Suppressor macrophage treated with lipopolysaccharide for 4 hours (primary cell): ENCODE results near the gene CRTAP.
A peak's percentile ranks its signal among the peaks of the same experiment; 100 is the strongest.
"Not testable (repeated sequence)": the region's sequence is repeated elsewhere in the genome, so short reads cannot be mapped to it uniquely, and the experiment has no call there.

Source experiments
- DNase-seq: peaks from one replicate; pipeline ENCODE4 v3.0.0-alpha.2; 2020

The CRTAP gene

DNA sequence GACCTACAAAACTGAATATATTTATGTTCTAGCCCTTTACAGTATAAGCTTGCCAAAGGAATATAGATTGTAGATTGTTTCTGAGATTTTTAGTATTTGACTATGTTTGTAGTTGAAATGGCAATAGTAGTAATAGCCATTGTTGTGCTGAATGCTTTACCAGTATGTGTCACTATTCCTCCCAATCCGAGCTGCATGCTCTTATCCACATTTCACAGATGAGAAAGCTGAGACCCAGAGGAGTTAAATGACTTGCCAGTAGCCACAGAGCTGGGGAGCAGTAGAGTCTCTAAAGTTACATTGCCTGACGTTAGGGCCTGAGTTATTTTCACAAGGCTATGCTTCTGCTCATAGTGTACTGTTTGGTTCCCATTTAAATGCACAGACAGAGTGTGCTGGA lies 13.6 kb upstream of the CRTAP start:
- DNase-seq = no peak

DNA sequence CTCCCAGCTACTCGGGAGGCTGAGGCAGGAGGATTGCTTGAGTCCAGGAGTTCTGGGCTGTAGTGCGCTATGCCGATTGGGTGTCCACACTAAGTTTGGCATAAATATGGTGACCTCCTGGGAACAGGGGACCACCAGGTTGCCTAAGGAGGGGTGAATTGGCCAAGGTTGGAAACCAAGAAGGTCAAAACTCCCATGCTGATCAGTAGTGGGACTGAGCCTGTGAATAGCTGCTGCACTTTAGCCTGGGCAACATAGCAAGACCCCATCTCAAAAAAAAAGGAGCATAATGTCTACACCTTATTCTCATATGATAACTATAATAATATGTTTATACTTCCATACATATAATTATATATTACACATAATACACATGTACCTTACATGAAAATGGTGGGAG lies 10.8 kb upstream of the CRTAP start:
- no peak for DNase-seq

DNA sequence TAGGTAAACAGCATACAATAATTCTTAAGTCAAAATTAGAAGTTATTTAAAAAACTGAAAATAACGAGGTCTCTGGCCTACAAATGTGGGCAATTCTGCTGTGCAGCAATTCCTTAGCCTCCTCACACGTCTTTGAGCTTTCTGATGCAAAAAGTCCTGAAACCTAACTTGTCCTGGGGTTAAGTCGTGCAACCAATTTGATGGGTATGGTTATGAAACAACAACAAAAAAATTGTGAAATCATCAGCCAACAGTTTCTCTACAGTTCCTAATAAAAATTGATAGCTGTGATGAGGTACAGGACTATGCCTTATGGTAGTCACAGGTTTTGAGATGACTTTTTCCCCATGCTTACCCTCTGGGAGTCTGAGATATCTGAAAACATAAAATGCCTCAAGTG lies 10.3 kb upstream of the CRTAP start:
- no peak for DNase-seq

DNA sequence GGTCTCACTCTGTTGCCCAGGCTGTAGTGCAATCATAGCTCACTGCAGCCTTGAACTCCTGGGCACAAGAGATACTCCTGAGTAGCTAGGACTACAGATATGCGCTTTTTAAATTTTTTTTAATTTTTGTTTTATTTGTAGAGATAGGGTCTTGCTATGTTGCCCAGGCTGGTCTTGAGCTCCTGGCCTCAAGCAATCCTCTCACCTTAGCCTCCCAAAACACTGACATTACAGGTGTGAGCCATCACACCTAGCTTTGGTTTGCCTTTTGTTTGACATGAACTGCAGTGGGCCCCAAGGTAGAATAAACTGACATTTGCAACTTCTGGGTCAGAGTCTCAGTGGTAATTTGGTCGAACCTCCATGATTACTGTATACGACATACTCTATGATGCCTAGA lies 9.0 kb upstream of the CRTAP start:
- no peak for DNase-seq

DNA sequence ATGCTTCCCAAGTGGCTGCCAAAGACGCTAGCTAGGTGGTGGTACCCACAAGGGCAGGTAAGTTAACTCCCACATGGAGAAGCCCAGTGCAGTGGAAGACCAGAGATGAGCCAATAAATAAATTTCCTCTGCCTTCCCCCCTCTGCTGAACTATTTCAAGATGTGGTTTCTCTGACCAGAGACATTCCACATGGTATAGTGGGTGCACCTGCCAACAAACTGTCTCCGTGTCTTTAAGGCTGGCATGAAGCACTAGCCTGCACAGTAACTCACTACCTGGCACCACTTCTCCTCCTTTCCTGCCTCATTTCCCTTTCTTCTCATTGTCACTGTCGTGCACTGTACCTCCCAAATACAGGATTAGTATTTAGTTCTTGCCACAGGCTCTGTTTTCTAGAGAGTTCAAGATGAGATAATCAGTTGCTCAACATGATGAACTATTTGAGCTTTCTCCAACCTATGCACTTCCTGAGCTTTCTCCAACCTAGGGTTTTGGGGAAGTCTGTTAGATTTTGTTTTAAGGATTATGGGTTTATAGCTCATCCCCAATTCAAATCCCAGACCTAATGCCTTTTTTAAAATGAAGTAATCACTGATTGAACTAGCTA lies 8.4 kb upstream of the CRTAP start:
- DNase-seq = peak; percentile 35

DNA sequence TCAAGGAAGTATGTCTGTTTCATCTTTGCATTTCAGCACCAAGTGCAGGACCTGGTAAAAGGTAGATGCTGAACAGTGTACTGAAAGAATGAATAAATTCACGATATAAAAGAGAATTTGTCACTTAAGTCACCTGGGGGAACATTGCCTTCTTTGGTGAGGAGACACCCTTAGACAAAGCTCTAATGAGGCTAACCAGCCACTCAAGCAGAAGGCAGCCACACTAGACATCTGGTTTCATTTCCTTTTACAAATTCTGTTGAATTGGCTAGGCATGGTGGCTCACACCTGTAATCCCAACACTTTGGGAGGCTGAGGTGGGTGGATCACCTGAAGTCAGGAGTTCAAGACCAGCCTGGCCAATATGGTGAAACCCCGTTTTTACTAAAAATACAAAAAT lies 7.0 kb upstream of the CRTAP start:
- DNase-seq = not testable (repeated sequence)

DNA sequence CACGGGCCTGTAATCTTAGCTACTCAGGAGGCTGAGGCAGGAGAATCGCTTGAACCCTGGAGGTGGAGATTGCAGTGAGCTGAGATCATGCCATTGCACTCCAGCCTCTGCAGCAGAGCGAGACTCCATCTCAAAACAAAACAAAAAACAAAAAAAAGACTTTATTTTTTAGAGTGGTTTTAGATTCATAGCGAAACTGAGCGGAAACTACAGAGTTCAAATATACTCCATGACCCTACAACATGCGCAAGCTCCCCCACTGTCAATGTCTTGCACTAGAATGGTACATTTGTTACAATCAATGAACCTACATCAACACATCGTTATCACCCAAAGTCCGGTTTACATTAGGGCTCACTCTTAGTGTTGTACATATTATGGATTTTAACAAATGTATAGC lies 2.2 kb upstream of the CRTAP start:
- peak; percentile 37 for DNase-seq

DNA sequence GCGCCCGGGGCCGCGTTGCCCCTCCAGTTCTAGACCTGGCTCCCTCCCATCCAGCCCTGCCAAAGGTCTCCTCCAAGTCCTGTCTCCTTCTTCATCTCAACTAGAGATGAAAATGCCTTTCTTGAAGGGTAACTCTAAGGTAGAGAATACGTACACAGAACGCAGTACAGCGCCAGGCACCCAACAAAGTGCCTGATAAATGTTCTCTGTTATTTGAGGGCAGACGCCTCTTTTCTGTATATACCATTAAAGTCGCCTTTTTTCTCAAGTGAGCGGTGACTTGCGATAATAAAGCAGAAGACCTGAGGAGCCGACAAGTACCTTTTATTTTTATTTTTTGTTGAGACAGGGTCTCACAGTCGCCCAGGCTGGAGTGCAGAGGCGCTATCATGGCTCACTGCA lies 809 bp downstream of the CRTAP start:
- DNase-seq = no peak

DNA sequence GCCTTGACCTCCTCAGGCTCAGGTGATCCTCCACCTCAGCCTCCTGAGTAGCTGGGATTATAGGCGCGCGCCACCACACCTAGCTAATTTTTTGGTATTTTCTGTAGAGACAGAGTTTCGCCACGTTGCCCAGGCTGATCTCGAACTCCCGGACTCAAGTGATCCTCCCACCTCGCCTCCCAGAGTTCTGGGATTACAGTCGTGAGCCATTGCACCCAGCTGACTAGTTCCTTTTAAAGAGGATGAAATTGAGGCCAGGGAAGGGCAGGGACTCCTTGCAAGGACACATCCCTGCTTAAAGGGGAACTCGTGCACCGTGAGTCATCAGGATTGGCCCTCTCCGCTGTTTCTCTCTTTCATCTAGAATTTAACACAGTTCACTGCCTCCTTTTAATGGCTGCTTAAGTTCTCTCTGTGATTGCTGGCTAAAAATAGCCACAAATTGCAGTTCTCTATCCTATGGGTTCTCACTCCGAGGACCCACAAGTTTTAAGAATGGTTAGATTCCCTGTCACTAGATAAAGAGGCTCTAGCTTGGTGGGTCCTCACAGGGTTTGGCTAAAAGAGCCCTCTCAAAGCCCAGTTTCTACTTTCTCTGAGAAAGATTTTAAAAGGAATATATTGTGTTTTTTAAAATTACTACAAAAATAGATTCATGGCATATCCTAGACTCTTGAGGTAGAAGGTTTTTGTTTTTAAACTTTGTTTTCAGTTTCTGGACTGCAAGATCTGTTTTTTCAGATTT lies 1.4 kb downstream of the CRTAP start:
- DNase-seq = peak; percentile 96

DNA sequence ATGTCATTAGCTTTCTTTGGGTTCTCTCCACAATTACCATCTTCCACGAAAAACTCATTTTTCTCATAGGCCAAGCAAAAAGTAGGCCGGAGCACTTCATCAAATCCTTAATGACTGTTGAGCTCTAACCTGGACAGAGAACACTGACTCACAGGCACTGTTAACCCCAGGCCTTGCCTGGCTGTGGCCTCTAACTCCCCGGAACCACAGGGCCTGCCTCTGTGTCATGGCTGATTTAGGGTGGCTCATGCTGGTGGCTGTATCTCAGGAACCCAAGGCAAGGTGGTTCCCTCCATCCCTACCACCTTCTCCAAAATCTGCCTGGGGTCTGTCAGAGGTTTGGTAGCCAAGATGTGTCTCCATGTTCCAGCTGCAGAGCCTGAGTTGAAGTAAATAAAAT lies 3.6 kb downstream of the CRTAP start:
- no peak for DNase-seq

DNA sequence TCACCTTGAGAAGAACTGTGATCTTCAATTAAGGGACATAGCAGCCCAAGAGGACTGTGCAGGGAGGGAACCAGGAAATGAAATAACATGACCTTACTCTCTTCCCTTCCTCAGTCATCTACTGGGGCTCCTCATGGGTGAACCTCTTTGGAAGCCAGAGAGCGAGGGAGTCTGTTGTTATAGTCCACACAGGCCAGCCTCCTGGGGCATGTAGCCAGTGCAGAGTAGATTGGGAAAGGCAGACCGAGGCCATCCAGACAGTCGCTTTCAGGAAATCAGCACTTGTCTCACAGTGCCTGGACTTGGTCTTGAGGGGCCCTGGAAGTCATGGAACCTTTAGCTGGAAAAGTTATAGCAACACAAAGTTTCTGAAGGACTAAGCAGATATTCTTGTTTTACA lies 6.1 kb downstream of the CRTAP start:
- DNase-seq = no peak

DNA sequence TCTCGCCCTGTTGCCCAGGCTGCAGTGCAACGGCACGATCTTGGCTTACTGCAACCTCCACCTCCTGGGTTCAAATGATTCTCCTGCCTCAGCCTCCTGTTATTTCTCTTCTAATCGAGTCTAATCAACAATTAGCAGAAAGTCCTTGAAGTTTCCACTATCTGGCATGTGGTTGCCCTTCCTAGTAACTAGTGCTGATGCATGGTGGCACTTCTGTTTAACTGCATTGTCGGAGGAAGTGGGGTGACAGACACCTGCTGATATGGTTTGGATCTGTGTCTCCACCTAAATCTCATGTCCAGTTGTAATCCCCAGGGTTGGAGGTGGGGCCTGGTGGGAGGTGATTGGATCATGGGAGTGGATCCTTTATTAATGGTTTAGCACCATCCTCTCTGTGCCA lies 9.2 kb downstream of the CRTAP start:
- DNase-seq = no peak

DNA sequence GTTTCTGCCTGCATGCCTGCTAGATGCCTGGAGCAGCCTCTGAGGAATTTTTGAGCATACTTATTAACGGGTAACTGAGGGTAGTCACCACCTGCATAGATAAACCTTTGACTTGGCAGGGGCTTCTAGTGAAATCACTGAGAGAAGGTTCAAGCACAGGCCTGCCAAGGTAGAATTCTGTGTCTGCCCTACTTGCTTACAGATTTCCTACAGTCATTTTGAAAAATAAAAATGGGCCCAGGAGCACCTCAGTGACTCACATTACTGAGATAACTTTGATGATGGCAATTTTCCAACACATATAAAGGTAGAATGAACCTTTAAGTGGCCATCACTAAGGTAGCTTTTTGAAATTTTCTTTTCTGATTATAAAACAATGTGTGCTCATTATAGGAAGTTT lies 10.8 kb downstream of the CRTAP start:
- DNase-seq = no peak

DNA sequence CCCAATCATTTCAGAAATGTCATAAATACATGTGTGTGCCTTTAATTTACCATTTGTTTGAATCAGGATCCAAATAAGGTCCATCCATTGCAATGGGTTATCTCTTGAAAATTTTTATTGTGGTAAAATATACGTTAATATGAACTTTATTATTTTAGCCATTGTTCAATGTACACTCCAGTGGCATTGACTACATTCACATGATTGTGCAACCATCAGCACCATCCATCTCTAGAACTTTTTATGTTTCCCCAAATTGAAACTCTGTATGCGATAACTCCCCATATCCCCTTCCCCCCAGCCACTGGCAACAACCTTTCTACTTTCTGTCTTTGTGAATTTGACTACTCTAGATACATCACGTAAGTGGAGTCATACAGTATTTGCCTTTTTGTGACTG lies 12.0 kb downstream of the CRTAP start:
- DNase-seq = no peak

DNA sequence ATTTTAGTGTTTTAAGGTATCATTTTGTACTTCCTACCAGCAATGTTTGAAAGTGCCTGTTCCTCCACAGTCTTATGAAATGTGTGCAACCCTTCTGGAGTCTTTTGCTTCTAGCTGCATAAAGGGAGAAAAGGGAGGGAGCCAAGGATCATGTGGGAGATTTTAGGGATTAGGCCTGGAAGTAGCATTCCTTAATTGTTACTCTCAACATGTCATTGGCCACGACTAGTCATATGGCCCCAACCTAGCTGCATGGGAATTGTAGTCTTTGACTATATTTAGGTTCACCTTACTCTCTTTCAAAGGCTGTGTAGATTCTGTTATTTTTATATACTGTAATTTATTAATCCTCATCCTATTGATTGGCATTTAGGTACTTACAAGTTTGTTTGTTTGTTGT lies 14.9 kb downstream of the CRTAP start:
- no peak for DNase-seq

DNA sequence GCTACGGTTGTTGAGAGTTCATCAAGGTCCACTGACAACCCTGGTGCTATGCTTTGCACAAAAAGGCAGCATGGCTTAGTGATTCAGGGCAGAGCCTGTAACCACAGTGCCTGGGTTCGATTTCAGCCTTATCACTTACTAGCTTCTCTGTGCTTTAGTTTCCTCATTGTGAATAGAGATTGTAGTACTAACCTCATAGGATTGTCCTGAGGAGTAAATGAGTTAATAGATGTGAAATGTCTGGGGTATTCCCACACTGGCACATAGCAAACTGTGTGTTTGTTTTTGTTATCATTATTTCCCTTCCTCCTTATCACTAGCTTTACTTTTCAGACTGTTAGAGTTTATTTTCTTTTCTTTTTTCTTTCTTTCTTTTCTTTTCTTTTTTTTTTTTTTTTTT lies 16.3 kb downstream of the CRTAP start:
- DNase-seq = no peak

DNA sequence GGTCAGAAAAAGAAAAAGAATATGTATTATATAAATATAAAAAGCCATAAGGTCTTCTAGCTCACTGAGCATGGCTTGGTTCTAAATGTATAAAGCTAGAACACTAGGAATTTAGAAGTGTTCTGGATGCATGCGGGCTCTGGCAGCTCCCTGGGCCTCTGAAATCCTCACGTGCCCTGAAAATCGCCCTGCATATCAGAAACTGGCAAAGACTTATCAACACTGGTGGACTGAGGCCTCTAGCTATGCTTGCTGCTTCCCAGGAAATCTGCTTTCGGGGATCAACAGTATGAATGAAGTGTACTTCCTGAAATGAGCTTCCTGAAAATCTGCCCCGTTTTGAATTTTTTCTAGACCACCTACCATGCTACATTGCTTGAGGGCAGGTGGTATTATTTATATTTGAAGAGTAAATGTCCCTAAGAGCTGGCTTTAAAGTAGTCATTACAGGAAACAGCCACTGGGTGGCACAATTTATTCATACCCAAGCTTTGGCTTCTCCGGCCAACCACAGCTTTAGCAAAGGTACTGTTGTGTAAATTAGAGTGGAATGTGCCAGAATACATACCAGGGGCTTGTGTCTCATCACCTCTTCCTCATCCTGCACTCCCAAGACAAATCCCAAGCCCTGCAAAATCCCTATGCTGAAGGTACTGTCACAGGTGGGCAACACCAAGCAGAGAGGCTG lies 17.7 kb downstream of the CRTAP start:
- DNase-seq = peak; percentile 75

DNA sequence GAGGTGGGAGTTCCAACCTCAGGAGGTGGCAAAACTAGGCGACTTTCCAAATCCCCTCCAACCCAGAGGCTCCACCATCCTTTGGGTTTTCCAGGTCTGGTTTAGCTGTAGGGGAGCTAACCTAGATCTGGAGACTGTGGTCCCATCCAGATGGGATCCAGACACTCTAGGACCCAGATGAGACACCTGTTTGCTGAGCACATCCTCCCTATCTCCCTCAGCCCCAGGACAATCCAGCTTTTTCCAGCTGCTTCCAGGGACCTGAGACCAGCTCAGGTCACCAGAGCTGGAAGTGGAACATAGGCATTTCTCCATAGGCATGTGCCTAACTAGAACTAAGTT lies 18.2 kb downstream of the CRTAP start:
- no peak for DNase-seq

DNA sequence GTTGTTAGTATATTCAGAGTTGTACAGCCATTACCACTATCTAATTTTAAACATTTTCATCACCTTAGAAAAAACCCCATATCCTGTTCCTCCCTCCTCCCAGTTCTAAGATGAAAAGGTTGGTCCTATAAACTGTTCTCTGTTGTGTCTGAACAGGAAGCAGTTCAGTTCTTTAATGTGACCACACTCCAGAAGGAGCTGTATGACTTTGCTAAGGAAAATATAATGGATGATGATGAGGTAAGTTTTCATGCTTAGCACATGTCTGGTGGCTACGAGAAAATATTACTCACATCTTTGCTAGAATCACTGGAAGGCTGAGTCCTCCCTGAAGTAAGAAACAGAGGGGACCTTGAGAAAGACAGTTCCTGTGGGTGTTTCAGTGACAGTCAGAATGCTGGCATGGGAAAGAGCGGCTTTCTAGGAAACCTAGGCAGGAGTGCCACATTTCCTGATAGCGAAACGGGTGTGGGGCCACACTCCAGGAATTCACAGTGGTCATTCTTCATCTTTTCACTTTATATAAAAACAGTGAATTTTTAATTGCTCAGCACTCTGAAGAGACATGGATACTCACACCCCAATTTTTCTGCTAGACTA lies 20.3 kb downstream of the CRTAP start:
- peak; percentile 49 for DNase-seq

DNA sequence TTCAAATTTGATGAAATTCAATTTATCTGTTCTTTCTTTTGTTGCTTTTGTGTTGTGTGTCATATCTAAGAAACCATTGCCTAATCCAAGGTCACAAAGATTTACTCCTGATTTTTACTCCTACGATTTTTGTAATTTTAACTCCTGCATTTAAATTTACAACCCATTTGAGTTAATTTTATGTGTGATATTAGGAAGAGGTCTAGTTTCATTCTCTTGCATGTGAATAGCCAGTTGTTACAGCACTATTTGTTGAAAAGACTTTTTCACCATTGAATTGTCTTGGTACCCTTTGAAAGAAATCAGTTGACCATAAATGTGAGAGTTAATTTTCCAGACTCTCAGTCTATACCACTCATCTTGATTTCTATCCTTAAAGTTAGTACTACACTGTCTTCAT lies 23.9 kb downstream of the CRTAP start:
- no peak for DNase-seq

DNA sequence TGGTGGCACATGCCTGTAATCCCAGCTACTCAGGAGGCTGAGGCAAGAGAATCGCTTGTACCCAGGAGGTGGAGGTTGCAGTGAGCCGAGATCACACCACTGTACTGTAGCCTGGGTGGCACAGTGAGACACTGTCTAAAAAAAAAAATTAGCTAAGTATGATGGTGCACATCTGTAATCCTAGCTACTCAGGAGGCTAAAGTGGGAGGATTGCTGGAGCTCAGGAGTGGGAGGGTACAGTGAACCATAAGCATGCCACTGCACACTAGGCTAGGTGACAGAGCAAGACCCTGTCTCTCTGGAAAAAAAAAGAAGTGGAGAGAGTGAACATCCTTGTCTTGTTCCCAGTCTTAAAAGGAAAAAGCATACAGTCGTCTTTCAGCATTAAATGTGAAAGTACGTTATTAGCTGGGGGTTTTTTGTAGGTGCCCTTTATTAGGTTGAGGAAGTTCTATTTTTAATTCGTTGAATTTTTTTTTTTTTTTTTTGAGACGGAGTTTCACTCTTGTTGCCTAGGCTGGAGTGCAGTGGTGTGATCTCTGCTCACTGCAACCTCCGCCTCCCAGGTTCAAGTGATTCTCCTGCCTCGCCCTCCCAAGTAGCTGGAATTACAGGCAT lies 25.3 kb downstream of the CRTAP start:
- not testable (repeated sequence) for DNase-seq

DNA sequence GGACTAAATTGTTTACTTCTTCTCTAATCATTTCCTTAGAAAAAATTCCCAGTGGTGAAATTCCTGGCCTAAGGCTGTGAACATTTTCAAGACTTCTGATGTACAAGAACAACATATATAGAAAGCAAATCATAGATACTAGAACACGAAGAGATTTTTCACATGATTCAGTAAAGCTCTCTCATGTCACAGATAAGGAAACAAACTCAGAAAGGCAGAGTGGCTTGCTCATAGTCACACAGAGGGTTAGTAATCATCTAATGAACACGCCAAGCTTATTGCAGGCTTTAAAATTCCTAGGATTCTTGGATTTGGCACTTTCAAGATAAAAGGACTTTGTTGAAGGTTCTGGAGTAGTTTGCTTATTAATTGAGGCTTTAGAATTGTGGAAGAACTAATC lies 26.2 kb downstream of the CRTAP start:
- DNase-seq = no peak

DNA sequence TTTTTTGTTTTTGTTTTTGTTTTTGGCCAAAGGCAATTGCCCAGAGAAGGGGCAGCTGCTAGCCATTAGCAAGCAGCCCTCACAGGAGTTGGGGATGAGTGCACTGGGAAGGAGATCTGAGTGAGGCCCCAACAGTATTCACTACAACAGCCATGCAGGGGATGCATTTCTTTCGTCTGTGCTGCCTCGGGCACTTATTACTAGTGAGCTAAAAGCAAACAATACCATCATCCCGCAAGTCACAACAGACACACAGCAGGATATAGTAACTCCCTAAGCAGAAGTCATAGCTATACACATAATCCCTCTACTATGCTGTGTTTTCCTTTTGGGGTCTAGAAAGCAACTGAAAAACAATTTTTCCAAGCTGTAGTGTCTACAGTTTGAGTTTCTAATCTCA lies 27.2 kb downstream of the CRTAP start:
- no peak for DNase-seq

DNA sequence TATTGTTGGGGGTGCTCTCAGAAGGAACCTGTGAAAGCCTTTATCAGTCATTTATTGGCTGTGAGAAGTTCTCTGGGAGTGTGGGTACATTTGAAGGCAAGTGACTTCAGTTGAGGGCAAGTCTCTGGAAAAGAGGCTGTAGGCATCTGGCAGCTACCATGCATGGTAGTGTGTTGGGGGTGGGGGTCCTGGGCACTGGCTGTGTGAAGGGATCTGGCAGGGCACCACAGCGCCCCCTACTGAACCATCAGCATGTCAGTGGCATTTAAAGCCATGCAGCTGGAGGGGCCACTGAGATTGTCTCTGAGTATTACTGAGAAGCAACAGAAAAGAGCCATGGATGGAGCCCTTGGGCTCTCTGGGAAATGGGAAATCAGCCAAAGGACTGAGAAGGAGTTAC lies 30.6 kb downstream of the CRTAP start:
- DNase-seq = no peak
